ENCODE results near the gene LIMD2.
A peak's percentile ranks its signal among the peaks of the same experiment; 100 is the strongest.

LIMD2 gene

DNA sequence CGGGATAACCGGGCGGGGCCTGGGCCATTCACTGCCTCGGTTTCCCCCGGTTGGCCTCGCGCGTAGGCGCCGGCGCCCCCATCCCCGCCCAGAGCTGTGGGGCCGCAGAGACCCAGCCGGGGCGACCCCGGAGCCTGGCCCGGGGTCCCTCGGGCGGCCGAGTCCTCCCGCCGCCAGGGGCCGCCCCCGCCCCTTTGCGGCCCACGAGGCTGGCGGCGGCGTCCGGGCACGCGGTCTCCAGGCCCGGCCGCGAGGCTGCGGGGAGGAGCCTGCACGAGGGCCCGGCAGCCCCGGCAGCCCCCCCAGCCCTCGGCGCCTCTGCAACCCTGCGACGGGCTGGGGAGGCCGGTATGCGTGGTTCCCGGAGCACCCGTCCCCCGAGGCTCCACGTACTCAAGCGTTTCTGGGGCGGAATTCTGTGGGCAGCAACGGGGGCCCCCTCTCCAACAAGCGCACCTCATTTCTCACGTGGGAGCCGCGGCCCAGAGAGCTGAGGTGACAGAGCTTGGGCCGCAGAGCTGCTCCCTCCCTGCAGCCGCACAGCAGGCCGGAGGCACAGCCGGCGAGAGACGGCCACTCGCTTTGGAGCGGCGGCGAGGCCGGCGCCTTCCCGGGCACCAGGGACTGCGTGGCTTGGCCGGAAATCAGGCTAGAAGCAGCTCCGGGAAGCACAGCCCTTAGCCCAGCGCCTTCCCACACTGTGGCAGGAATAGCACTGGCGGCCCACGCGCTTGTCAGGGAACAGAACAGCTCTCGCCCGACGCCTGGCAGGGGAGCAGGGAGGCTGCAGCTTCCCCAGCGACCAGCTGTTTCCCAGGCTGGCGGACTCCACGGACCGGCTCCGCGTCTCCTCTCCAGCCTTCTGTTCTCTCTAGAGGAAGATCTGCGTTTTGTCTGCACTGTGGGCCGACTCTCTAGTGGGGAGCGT lies 867 bp upstream of the LIMD2 start:
- peak; percentile 30 for DNase-seq

DNA sequence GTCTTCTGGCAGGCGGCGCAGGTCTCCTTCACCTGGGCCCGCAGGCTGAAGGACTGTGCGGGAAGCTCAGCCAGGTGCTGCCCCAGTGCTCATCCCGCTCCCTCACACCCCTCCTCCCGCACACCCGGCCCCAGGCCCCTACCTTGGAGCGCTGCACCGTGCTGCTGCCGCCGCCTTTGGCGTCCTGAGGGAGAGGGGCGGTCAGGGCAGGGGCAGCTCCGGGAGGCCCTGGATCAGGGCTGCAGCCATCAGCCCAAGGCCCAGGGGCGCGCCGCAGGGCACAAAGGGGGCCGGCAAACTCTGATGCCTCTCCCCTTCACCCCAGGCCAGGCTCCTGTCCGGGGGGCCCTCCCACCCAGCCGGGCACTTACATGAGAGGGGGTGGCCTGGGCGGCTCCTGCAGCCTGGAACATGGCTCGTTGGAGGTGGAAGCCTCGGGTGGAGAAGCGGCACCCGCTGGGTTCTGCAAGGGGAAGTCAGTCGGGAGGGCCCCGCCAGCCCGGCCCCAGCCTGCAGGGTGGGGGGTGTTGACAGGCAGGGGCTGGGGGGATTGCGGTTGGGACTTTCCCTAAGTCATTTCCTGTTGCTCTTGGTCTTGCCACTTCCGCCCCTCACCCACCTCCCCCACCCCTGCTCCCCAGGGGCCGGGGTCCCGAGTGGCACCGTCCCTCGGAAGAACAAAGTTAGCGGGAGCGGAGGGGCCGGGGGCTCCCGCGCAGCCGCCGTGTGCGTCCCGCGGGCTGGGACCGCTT lies 863 bp downstream of the LIMD2 start:
- peak; percentile 62 for DNase-seq

DNA sequence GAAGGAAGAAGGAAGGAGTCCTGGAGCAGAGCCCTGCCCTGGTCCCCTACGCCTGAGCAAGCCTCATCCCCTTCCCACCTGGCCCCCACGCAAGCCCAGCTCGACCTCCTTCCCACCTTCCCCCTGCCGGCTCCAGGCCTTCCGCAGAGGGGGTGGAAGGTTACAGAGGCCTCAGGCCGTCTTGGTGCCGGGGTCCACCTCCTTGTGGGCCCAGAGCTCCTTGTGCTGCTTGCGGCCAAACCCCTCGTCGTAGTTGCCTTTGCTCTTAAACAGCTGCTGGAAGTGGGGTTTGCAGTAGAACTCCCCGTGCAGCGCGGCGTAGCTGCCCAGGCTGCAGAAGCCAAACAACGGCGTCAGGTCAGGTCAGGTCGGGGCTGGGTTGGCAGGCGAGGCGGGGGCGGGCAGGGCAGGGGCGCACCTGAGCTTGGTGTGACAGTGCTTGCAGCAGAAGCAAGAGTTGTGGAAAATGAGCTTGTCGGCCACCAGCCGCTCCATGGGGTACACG lies 1.5 kb downstream of the LIMD2 start:
- DNase-seq = no peak

DNA sequence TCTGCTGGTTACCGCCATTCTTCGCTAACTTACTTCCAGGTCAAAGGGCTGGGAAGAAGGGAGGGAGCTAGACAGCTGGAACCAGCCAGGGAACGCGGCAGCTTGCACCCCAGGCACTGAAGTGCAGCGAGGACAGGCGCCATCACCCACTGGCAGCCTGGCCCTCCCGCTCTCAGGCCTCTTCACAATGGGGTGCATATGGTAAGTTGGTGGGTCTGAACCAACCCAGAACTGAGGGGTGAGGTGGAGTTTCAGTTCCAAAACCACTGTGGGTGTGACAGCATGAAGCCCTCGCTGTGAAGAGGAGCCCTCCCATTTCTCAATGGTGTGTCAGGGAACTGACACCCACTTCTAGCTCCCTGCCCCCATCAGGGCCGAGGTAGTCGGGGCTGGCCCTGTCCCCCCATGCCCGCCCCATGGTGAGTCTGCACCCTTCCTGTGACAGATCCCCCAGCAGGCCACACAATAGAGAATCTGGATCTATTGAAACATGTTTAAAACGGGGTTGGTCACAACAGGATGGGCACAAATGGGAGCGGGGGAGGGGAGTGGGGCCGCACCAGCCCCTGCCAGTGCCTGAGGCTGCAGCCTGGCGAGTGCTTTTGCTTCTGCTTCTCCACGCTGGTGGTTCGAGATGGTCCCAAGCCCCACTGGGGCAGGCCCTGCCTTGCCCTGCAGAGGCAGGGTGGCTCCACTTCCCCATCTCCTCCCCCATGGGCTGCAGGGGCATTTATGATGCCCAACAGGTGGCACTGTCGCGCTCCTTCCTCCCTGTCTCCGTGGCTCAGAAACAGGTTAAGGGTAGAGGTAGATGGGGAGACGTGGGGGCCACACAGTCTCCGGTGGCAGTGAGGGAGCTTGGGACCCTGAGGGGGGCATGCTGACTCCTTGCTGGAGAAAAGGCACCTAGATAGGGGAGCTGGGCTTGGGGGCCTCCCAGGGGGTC lies 2.3 kb downstream of the LIMD2 start:
- peak; percentile 54 for DNase-seq

DNA sequence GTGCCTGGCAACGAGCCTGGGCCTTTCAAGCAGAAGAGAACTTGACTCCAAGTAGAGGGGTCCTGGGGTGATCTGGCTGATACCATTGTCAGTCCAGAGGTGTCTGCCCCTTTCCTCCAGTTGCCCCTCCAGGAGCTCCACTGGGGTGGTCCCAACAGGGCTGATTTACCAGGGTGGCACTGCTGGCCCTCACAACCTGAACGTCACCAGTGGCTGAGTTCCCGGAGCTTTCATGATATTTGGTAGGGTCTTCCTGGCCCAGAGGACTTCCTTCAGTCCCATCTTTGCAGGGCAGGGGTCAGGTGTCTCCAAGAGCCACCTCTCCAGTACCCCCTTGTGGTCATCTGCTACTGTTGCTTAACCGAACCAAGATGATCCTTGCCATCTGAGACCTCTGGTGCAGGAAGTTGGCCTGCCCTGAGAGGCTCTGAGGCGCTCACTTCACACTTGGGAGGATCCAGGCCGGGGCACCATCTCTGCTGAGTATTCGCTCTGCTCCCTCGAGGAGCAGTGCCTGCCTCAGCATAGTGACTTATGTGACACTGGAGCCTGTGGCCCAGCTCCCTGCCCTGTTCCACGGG lies 3.5 kb downstream of the LIMD2 start:
- peak; percentile 11 for DNase-seq

DNA sequence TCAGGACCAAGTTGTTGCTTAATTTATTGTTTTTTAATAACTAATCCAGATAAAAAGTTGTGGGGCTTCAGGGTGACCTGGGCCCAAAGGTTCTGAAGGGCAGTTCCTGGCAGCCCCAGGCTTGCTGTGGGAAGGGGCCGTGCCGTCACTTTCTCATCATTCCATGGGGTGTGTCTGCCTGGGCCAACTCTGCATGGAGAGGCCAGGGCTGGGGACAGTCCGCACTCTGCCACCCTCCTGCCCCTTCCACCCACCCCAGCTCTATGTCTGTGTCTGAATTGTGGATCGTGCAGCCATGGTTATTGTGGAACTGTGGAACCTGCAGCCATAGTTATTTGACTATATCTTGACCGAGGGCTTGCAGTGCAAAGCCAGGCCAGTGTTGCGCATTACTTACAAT lies 4.0 kb downstream of the LIMD2 start:
- no peak for DNase-seq

DNA sequence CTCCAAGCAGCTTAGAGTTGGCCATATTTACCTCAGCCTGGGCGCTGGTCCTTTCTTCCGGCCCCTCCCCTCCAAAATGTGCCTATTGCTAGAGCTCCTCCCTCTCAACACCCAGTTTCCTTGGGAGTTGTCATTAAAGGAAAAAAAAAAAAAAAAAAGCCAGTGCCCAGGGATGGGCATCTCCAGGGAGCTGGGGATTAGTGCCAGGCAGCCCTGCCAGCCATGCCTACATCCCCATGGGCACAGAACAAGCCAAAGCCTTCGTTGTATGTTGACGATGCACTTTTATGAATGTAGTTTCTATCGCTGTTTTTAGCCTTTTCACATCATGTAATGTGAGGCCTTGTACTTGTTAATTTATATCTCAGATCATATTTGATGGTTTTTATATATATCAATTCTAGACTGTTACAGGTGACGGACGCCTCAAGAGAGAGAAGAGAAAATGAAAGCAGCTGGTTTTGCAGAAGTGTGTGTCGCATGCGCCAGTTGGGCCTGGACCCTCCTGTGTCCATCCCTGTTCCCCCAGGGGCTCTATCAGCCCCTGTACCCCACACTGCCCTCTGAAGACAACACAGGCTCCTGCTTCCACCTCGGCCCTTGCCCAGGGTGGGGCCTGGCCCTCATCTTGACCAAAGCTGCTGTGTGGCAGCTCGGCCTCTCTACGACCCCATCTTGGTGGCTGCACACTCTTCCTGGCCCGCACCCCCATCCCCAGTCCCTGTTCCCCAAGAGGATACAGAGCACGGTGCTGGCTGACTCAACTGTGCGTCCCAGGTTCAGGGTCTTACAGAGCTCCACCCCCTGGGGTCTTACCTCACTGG lies 4.8 kb downstream of the LIMD2 start:
- DNase-seq = no peak

DNA sequence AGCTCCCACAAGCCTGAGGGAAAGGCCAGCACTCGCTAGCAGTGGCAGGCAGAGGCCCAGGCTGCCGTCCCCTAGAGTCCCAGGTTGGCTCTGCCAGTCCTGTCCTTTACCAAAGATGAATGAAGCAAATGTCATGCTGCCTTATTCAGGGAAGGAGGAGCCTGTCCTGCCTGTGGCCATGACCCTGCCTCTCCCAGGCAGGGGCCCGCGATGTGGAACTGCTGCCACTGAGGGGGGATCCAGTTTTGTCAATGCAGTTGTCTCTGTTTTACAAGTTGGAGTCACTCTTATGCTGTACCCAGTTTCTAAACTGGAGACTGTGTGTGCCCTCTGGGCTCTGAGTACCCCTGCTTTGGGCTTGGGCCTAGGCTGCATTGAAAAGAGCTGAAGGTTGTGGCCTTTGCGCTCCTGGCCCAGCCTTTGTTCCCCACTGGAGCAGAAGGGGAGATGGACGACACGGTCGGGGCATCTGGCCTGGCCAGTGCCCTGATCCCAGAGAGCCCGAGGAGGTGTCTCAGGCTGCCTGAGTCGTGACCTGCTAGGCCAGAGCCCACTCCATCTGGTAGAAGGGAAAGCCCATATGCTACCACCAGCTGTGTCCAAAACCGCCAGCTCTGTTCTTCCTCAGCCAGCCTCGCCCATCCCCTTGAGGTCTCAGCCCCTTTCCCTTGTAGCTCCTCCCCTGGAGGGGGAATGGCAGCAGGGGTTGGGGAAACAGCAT lies 5.5 kb downstream of the LIMD2 start:
- DNase-seq = no peak

DNA sequence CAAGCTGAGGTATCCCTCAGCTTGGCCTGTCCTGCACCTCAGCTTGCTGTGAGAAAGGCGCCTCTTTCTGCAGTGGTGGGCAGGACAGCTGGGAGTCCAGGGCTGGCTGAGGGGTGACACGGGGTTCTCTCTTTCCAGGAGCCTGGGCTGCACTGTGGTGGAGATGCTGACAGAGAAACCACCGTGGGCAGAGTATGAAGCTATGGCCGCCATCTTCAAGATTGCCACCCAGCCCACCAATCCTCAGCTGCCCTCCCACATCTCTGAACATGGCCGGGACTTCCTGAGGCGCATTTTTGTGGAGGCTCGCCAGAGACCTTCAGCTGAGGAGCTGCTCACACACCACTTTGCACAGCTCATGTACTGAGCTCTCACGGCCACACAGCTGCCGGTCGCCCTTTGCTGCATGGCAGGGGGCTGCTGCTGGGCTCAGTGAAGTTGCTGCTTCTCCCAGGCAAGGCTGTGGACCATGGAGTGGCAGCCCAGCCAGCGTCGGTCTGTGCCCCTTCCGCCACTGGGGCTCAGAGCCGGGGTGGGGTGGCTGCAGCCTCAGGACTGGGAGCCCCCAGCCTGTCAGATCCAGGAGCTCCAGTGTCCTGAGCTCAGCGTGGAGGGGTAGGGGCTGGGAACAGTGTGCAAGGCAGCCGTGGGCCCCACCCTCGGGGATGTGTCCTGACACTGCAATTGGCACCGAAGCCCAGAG lies 6.4 kb downstream of the LIMD2 start:
- no peak for DNase-seq

DNA sequence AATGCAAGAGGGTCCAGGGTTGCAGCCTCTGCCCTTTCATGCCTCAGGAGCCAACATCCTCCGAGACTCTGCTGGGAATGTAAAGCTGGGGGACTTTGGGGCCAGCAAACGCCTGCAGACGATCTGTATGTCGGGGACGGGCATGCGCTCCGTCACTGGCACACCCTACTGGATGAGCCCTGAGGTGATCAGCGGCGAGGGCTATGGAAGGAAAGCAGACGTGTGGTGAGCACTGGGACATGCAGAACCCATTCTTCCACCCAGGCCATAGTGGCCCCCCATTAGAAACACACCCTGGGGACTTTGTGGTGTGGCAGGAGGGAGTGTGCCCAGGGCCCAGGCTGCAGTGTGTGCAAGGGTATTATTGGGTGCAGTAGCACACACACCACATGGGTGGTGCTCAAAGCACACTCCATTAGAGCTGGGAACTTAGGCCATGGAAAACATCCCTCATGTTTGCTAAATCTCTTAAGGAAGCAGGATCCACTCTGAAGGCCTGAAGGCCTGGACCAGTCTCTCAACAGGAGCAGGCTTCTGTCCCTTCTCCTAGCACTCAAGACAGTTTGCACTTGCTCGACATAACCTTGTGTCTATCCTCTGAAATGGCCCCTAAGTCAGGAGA lies 7.6 kb downstream of the LIMD2 start:
- no peak for DNase-seq

DNA sequence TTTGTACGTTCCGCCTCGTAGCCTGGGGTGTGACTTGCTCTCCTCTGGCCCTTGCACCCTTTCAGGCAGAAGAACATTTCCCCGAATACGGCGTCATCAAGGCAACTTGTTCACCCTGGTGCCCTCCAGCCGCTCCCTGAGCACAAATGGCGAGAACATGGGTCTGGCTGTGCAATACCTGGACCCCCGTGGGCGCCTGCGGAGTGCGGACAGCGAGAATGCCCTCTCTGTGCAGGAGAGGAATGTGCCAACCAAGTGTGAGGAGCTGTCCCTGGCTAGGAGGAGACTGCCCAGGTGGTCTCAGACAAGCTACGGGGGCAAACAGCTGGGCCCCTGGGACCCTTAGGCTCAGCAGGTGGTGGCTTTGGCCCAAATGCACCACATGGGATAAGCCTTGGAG lies 10.4 kb downstream of the LIMD2 start:
- DNase-seq = no peak

DNA sequence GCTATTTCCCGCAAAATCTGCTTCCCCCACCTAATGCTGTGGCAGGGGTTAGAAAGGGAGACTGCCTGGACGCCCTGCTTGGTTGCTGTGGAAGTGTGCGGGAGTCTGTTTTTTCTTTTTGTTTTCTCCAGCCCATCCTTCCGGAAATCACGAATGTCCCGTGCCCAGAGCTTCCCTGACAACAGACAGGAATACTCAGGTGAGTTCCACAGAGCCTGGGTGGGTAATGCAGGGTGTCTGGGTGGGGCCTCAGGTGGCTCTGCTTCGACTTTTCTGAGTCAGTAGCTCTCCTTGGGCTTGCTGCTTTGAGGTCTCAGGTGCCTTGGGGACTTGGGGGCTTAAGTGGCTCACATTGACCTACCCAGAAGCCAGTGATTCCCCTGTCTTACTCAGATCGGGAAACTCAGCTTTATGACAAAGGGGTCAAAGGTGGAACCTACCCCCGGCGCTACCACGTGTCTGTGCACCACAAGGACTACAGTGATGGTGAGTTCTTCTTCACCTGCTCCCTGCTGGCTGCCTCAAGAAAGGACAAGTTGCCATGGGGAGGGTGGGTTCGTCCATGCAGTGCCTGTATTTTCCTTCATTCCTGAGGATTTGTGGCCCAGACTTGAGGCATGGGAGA lies 11.4 kb downstream of the LIMD2 start:
- DNase-seq = no peak

DNA sequence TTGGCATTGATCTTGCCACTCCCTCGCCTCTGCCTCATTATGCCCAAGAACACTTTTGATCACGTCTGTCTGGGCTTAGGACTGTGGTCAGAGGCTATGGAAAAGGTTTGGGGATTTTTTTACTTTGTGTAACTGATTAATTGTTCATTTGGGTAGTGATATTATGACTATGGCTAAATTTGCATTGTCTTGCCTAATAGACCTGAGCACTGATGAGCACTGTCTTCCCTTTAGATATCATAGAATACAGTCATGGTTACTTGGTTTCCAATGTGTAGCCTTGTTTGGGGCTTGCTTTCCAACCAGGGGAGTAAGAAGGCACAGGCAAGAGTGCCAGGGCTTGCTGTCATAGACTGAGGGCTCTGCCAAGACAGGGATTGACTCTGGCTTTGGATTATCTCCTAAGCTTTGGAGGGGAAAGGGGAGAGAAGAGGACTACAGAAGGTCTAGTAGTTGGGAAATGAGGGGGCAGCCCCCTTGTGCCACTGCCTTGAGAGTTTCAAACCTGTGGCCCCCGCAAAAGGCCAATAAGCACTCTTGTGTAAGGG lies 13.7 kb downstream of the LIMD2 start:
- DNase-seq = no peak

DNA sequence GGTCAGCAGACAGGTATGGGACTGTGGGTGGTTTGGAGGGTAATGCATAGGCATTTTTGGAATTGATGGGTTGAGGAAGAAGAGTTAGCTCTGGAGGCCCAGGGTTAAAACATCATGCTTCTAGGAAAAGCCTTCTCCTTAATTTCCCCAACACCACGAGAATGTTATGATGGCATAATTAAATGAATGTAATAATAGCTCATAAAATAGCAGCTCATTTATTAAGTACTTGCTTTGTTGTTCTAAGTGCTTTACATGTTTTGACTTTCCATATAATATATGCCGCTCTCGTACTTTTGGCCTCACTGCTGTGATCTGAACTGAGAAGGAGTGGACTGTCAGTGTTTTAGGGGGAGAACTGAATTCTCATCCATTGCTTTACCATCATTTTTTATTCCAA lies 14.3 kb downstream of the LIMD2 start:
- DNase-seq = no peak

DNA sequence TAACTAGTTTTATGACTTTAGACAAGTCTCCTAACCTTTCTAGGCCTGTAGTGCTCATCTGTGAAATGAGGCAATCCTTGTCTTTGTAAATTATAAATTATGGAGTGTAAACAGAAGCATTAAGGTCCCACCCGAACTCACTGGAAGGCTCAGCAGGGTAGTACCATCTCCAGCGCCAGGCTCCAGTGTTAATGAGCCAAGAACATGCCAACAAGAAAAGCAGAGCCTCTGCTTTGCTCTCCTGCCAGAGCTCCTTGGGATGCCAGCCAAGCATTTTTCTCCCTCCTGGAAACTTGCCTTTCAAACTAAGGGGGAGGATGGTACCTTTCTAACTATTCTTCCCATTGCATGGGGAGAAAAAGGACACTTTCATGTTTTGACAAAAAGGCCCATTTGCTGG lies 14.9 kb downstream of the LIMD2 start:
- no peak for DNase-seq

DNA sequence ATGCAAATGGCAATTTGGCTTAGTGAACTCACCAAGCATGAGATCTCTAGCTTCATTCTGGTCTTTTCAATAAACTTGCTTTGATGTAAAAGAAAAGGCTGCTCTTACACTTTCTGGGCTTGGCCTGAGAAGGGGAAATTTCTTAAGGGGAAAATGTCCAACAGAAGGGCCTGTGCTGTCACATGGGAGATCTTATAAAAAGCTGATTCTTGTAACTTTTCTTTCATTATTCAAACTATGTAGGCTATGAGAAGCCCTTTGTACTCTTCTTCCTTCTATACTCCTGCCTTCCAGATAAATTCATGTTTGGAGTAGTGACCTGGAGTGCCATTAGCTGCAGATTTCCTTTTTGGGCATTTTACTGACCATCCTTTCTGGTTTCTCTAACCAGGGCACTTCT lies 16.9 kb downstream of the LIMD2 start:
- no peak for DNase-seq

DNA sequence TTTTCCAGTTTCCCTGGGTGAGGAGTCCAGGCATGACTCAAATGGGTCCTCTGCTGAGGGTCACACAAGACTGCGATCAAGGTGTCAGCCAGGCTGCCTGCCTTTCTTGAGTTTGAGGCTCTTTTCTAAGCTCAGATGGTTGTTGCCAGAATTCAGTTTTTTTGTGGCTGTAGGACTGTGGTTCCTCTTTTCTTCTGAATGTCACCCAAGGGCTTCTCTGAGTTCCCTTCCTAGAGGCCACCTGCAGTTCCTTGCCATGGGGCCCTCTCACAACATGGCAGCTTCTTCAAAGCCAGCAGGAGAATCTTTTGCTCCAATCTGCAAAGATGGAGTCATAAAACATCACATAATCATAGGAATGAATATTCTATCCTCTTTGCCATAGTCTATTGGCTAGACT lies 17.5 kb downstream of the LIMD2 start:
- no peak for DNase-seq

DNA sequence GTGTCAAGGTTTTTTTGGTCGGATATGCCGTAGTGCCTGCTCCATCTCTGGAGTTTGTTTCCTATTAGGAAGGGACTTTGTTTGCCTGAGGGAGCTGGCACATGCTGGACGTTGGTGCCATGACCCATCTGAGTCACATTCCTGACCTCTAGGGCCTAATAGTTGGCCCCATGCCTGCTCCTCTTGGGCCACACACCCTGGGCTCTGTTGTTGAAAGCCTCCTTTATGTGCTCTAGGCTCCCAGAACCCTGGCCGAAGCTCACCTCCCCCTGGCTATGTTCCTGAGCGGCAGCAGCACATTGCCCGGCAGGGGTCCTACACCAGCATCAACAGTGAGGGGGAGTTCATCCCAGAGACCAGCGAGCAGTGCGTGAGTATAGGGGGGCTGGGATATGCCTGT lies 18.4 kb downstream of the LIMD2 start:
- DNase-seq = no peak

DNA sequence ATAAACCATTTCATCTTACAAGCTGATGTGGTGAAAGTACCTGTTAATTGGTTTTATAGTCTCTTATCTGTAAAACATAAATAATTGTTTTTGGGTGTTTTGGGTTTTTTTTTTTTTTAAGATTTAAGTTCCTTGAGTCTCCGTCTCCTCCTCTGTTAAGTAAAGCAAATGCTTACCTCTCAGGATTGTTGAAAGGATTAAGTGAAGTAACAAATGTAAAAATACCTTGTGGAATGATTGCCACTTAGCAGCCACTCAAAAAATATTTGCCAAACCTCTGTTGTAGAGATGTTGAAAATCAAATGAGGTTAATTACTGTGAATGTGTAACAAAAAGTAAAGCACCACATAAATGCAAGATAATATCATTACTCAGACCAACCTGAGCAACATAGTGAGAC lies 19.2 kb downstream of the LIMD2 start:
- DNase-seq = no peak
